HUES64 (cell line): ENCODE measurements around the gene IFT27. TPM values are rescaled to one million over a fixed set of nuclear protein-coding genes. Genes with fewer than 3 reads are reported as not detected.
A peak's percentile ranks its signal among the peaks of the same experiment; 100 is the strongest.

Experiments
- H3K27ac ChIP-seq: 2 replicates; pipeline ENCODE4 v1.7.0; 2013; ENCODE audit warnings: low read depth, low read length, inconsistent platforms
- H3K27me3 ChIP-seq: 2 replicates; pipeline ENCODE4 v1.6.1; 2013; ENCODE audit warnings: mild to moderate bottlenecking, low read length; ENCODE audit not compliant: insufficient read depth
- H3K36me3 ChIP-seq: 2 replicates; pipeline ENCODE4 v1.6.1; 2013; ENCODE audit warnings: mild to moderate bottlenecking, low read length; ENCODE audit not compliant: insufficient read depth
- H3K4me1 ChIP-seq: 2 replicates; pipeline ENCODE4 v1.6.1; 2013; ENCODE audit warnings: mild to moderate bottlenecking, low read length, moderate library complexity; ENCODE audit not compliant: insufficient read depth
- H3K4me3 ChIP-seq: 2 replicates; pipeline ENCODE4 v1.5.1; 2013; ENCODE audit warnings: mild to moderate bottlenecking, low read length, moderate library complexity
- H3K9ac ChIP-seq: 2 replicates; pipeline ENCODE4 v1.6.1; 2013; ENCODE audit warnings: mild to moderate bottlenecking, low read depth, low read length
- H3K9me3 ChIP-seq: 2 replicates; pipeline ENCODE4 v1.6.1; 2013; ENCODE audit warnings: low read depth, low read length; ENCODE audit not compliant: insufficient read depth
- WGBS: fragments of 150-250, 120-280 bp; methylation state at CpG from one replicate; pipeline ENCODE4 v1.1.7; 2013; ENCODE audit warnings: missing lambda C conversion rate; 5-methylcytosine and 5-hydroxymethylcytosine counted together
- polyA plus RNA-seq, 2 experiments: library from polyadenylated mRNA; stranded (reverse); fragments of 50-300 nt; gene quantifications; one replicate each; pipeline ENCODE4 v1.2.3, GENCODE V29; 2013

Gene IFT27, protein sequence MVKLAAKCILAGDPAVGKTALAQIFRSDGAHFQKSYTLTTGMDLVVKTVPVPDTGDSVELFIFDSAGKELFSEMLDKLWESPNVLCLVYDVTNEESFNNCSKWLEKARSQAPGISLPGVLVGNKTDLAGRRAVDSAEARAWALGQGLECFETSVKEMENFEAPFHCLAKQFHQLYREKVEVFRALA
- 26.1 TPM for polyA plus RNA-seq (2013, experiment 1 of 2)
- 35.0 TPM for polyA plus RNA-seq (2013, experiment 2 of 2)

DNA sequence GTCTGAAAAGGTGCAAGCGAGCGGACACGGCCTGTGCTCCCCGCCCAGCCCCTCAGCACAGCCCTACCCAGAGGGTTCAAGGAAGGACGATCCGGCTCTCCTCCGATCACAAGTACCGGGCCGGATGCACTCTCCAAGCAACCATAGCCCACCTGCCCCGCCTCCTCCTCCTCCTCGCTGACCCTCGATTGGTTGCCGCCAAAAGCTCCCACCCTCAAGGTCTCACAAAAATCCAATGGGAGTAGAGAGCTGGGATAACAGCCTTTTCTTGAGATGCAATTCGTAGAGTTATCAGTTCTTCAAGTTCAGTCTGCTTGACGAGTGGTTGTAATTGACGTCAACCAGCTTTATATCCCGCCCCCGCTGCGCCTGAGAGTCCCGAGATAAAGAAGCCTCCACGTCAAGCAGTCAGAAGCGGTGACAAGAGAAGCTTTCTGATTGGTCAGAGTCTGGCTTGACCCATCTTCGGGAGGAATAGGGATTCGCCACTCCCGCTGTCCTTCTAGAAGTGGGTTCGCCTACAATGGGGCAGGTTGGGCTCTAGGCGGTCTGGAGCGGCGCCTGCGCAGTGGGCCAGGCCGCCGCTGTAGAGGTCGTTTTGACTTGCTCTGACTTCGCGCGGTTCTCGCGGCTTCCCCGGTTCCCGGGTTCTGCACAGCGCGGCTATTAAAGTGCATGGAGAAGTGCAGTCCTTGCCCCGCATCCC lies at the start of gene IFT27:
Gene IFT27, minus strand, starts transcription at position 156 of the 706 bp plus-strand sequence. CDS start 412 bp downstream, outside the sequence.
- Histone ChIP-seq H3K9ac (peak within 1 kb of the TSS; percentile 55; the same call in 1 of the 2 replicates), H3K9me3 (peaks cover 13% of the 10 kb centered on the region), H3K36me3 (peaks cover 7% of the 10 kb centered on the region), H3K4me3 (peak within 1 kb of the TSS; percentile 84), H3K27me3 (peaks cover 10% of the 10 kb centered on the region), H3K27ac (no peak within 1 kb of the TSS), H3K4me1 (peaks cover 9% of the 10 kb centered on the region)
- WGBS, result under 1% methylated on average over 43 of the region's 43 CpGs

- 92% methylated on average over 2 of the region's 2 CpGs for WGBS
- Histone ChIP-seq H3K36me3 (no peaks in the 10 kb centered on the region), H3K4me1 (peaks cover 13% of the 10 kb centered on the region; the same call in 1 of the 2 replicates), H3K9me3 (no peaks in the 10 kb centered on the region), H3K27ac (no peak overlapping the region), H3K27me3 (peaks cover 6% of the 10 kb centered on the region; the same call in 1 of the 2 replicates), H3K4me3 (no peak overlapping the region), H3K9ac (no peak overlapping the region)
Observed at GRCh38 chr22:36824655-36825054, 48.7 kb upstream of the IFT27 start.

DNA sequence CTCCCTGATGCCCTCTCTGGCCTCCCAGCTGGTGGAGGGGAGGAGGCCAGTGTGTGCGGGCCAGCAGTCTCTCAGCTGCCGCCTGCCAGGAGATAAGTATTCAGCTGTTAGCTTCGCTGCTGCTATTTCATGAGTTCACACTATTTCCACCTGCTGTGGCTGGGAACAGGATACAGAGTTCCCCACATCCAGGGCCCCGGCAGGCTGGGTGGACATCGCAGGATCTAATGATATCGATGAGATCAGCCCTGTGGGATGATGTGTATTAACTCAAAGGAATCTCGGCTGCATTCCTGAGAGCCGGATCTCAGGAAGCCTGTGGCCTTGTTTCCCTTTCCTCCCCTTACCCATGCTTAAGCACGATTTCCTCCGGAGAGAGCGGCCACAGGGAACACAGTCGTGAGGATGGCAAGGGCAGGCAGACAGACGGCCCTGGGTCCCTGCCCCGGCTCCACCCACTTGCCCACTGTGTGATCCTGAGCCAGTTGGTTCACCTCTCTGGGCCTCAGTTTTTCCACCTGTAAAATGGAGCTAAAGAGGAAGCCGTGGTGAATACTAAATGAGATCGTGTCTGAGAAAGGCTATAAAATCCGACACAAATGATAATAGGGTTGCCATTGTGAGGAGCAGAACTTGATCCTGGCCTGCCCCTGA lies 47.4 kb upstream of the IFT27 start:
- Histone ChIP-seq H3K4me3 (no peak overlapping the region), H3K36me3 (no peaks in the 10 kb centered on the region), H3K27ac (peak overlapping the region; percentile 58; the same call in 1 of the 2 replicates), H3K9ac (no peak overlapping the region), H3K9me3 (no peaks in the 10 kb centered on the region), H3K27me3 (peaks cover 20% of the 10 kb centered on the region), H3K4me1 (peaks cover 13% of the 10 kb centered on the region; the same call in 1 of the 2 replicates)
- 74% methylated on average over 17 of the region's 17 CpGs for WGBS

DNA sequence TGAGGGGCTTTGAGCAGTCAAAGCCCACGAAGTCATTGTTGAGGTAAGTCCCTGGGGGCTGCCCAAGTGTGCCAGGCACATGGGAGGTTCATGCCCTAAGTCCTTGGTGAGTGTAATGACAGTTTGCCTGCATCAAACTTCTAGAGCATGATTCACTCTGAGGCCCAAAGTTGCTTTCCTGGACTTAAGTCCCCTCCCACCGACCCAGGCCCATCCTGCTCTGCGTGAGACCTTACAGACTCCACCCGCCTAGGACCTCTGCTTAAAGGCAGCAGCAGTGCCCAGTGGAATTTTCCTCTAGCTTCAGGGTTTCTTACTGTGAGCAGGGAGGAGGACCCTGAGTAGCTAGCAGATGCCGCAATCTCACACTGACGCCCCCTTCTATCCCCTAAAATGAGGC lies 46.7 kb upstream of the IFT27 start:
- H3K9ac ChIP-seq, result no peak overlapping the region
- peaks cover 27% of the 10 kb centered on the region for H3K27me3 ChIP-seq
- no peak overlapping the region for H3K4me3 ChIP-seq
- 52% methylated on average over 6 of the region's 6 CpGs for WGBS
- peaks cover 13% of the 10 kb centered on the region; the same call in 1 of the 2 replicates for H3K4me1 ChIP-seq
- no peak overlapping the region; the same call in 1 of the 2 replicates for H3K27ac ChIP-seq
- no peaks in the 10 kb centered on the region for H3K36me3 ChIP-seq
- no peaks in the 10 kb centered on the region for H3K9me3 ChIP-seq

- no peak overlapping the region for H3K9ac ChIP-seq
- H3K9me3 ChIP-seq, result no peaks in the 10 kb centered on the region
- peaks cover 62% of the 10 kb centered on the region for H3K27me3 ChIP-seq
- H3K4me3 ChIP-seq, result no peak overlapping the region
- H3K4me1 ChIP-seq, result peaks cover 16% of the 10 kb centered on the region; the same call in 1 of the 2 replicates
- no peak overlapping the region for H3K27ac ChIP-seq
- WGBS, result 41% methylated on average over 8 of the region's 9 CpGs
- H3K36me3 ChIP-seq, result no peaks in the 10 kb centered on the region
Observed at GRCh38 chr22:36819112-36819511, 43.2 kb upstream of the IFT27 start.

GRCh38 chr22:36818010-36818642 lies 42.2 kb upstream of the IFT27 start:
- no peak overlapping the region for H3K27ac ChIP-seq
- H3K9me3 ChIP-seq, result no peaks in the 10 kb centered on the region
- H3K27me3 ChIP-seq, result peaks cover 69% of the 10 kb centered on the region
- no peak overlapping the region for H3K9ac ChIP-seq
- no peak overlapping the region for H3K4me3 ChIP-seq
- peaks cover 12% of the 10 kb centered on the region; the same call in 1 of the 2 replicates for H3K4me1 ChIP-seq
- no peaks in the 10 kb centered on the region for H3K36me3 ChIP-seq
- WGBS, result 82% methylated on average over 6 of the region's 6 CpGs

- peak overlapping the region; percentile 61 for H3K4me3 ChIP-seq
- H3K9ac ChIP-seq, result no peak overlapping the region
- H3K4me1 ChIP-seq, result peaks cover 6% of the 10 kb centered on the region; the same call in 1 of the 2 replicates
- no peaks in the 10 kb centered on the region for H3K36me3 ChIP-seq
- H3K9me3 ChIP-seq, result no peaks in the 10 kb centered on the region
- 41% methylated on average over 5 of the region's 5 CpGs for WGBS
- H3K27ac ChIP-seq, result no peak overlapping the region
- peaks cover 69% of the 10 kb centered on the region for H3K27me3 ChIP-seq
Observed at GRCh38 chr22:36817525-36817848, 41.6 kb upstream of the IFT27 start.

DNA sequence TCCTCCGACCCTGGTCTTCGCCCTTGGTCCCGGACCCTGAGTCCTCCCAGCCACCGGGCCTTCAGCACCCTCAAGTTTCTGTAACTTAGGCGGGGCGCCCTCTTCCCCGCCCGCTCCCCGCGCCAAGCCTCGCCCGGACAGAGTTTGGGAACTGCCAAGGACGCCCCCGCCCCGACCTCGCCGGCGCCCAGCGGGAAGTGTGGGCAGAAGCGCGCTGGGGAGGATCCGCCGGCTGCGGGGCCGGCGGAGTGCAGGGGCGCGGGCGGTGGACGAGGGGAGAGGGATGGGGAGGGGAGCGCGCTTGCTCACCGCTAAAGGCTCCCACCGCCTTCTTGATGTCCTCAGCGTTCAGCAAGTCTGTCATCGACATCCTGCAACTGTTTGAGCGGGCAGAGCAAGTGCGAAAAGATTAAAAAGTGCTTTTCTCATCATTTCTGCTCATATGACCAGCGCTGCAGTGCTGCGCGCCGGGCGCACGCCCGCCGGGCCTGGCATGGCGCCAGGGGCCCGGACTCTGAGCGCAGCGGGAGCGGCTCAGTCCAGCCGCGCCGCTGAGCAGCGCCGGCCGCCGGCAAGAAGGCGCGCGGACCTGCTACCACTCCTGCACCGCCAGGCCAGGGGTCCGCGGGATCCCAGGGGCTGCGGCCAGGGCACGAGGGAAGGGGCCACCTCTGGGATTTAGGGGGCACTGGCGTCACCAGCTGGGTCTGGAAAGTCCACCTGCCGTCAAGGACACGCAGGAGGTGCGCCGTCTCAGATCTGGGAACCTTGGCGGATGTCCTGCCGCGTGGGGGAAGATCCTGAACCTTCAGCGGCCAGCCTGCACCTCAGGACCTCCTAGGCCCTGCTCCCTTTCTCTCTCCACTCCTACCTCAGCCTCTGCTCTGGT lies 41.0 kb upstream of the IFT27 start, which contains the start of gene PVALB:
Gene PVALB, minus strand, starts transcription at position 400 of the 889 bp plus-strand sequence. Its CDS starts 30 bp downstream, at position 370.
- no peaks in the 10 kb centered on the region for H3K9me3 ChIP-seq
- H3K27ac ChIP-seq, result no peak within 1 kb of the TSS
- no peaks in the 10 kb centered on the region for H3K36me3 ChIP-seq
- peaks cover 69% of the 10 kb centered on the region for H3K27me3 ChIP-seq
- peak within 1 kb of the TSS; percentile 35; the same call in 1 of the 2 replicates for H3K9ac ChIP-seq
- peak within 1 kb of the TSS; percentile 61 for H3K4me3 ChIP-seq
- WGBS, result 2% methylated on average over 75 of the region's 75 CpGs
- peaks cover 3% of the 10 kb centered on the region; the same call in 1 of the 2 replicates for H3K4me1 ChIP-seq

DNA sequence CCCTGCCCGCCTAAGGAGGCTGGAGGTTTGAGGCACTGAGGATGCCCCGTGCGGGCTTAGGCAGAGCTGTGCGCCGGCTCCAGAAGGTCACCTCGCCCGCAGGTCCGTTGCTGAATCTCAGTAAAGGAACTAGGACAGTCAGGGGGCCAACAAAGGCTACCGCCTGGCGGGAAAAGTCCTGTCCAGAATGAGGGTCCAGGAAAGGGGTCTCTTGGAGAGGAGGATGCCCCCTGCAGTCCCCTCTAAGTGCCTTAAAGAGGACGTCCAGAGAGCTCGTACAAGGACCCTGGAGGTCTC lies 40.4 kb upstream of the IFT27 start:
- no peak overlapping the region for H3K27ac ChIP-seq
- peak overlapping the region; percentile 61 for H3K4me3 ChIP-seq
- H3K4me1 ChIP-seq, result peaks cover 3% of the 10 kb centered on the region; the same call in 1 of the 2 replicates
- 3% methylated on average over 12 of the region's 12 CpGs for WGBS
- no peaks in the 10 kb centered on the region for H3K9me3 ChIP-seq
- H3K9ac ChIP-seq, result peak overlapping the region; percentile 35; the same call in 1 of the 2 replicates
- peaks cover 69% of the 10 kb centered on the region for H3K27me3 ChIP-seq
- H3K36me3 ChIP-seq, result no peaks in the 10 kb centered on the region
